Astrocyte (in vitro differentiated cells and primary cell): ENCODE results near the gene CDC42BPA.

Source experiments
- EZH2 ChIP-seq: IDR thresholded peaks from 2 replicates; pipeline ENCODE4 v1.6.1; 2012; ENCODE audit warnings: mild to moderate bottlenecking, low read length, inconsistent platforms; ENCODE audit not compliant: insufficient read depth
- TF ChIP-seq, protein P1 (sequence below): IDR thresholded peaks from 2 replicates; pipeline ENCODE4 v1.5.1; 2011; ENCODE audit warnings: low read depth, mild to moderate bottlenecking, inconsistent platforms, low read length, moderate library complexity; ENCODE audit not compliant: insufficient read depth

DNA sequence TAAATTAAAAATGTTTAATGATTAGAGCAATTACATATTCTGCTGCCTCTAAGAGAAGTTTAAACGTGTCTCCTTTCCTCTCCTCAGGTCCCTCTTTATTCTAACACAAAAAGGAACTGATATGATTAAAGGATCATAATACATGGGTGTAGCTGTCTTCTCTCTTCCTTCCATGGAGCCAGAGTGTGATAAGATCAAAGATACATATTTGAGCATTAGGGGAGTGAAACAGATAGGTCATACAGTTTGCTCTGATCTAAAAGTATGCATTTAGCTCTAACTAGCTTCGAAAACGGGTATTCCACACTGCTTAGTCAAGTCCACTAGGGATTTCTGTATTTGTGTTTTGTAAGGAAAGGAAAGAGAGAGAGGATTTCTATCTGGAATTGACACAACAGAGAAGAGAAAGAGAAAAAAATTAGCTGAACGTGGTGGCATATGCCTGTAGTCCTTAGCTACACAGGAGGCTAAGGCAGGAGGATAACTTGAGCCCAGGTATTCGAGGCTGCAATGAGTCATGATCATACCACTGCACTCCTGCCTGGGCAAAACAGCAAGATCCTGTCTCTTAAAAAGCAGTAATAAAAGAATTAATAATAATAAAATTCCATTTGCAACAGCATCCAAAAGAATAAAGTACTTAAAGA, 63.1 kb downstream of the CDC42BPA start:
- TF ChIP-seq, protein P1, sequence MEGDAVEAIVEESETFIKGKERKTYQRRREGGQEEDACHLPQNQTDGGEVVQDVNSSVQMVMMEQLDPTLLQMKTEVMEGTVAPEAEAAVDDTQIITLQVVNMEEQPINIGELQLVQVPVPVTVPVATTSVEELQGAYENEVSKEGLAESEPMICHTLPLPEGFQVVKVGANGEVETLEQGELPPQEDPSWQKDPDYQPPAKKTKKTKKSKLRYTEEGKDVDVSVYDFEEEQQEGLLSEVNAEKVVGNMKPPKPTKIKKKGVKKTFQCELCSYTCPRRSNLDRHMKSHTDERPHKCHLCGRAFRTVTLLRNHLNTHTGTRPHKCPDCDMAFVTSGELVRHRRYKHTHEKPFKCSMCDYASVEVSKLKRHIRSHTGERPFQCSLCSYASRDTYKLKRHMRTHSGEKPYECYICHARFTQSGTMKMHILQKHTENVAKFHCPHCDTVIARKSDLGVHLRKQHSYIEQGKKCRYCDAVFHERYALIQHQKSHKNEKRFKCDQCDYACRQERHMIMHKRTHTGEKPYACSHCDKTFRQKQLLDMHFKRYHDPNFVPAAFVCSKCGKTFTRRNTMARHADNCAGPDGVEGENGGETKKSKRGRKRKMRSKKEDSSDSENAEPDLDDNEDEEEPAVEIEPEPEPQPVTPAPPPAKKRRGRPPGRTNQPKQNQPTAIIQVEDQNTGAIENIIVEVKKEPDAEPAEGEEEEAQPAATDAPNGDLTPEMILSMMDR = no peak
- TF ChIP-seq EZH2 = no peak
